H9 (cell line): ENCODE data around the gene GLUL. TPM values are rescaled to one million over a fixed set of nuclear protein-coding genes. Genes with fewer than 3 reads are reported as not detected.
A peak's percentile ranks its signal among the peaks of the same experiment; 100 is the strongest.

Experiments
- DNase-seq: peaks from one replicate; pipeline ENCODE4 v3.0.0-alpha.2; 2017
- H2AFZ ChIP-seq: one replicate; pipeline ENCODE4 v1.6.1; 2013; ENCODE audit warnings: mild to moderate bottlenecking, low read length, control low read depth, moderate library complexity
- H2AK5ac ChIP-seq: 2 replicates; pipeline ENCODE4 v1.6.1; 2013; ENCODE audit warnings: low read length, control low read depth, mixed read lengths; ENCODE audit not compliant: insufficient read length
- H2BK120ac ChIP-seq: one replicate; pipeline ENCODE4 v1.6.1; 2013; ENCODE audit warnings: low read depth, mild to moderate bottlenecking, low read length, control low read depth, inconsistent platforms; ENCODE audit not compliant: poor library complexity, severe bottlenecking
- H2BK12ac ChIP-seq: 2 replicates; pipeline ENCODE4 v1.6.1; 2013; ENCODE audit warnings: low read length, control low read depth, mixed read lengths, low read depth; ENCODE audit not compliant: insufficient read length
- H2BK15ac ChIP-seq: 2 replicates; pipeline ENCODE4 v1.6.1; 2013; ENCODE audit warnings: low read depth, low read length, control low read depth
- H2BK20ac ChIP-seq: one replicate; pipeline ENCODE4 v1.6.1; 2013; ENCODE audit warnings: low read depth, mild to moderate bottlenecking, low read length, control low read depth, inconsistent platforms; ENCODE audit not compliant: poor library complexity, severe bottlenecking
- H2BK5ac ChIP-seq: 2 replicates; pipeline ENCODE4 v1.6.1; 2013; ENCODE audit warnings: low read length, control low read depth, mixed read lengths; ENCODE audit not compliant: insufficient read length
- H3K14ac ChIP-seq: 2 replicates; pipeline ENCODE4 v1.6.1; 2013; ENCODE audit warnings: low read length, control low read depth; ENCODE audit not compliant: insufficient read depth
- H3K18ac ChIP-seq: 2 replicates; pipeline ENCODE4 v1.6.1; 2013; ENCODE audit warnings: low read depth, mild to moderate bottlenecking, mixed read lengths, low read length, control low read depth; ENCODE audit not compliant: insufficient read length
- H3K23ac ChIP-seq: 2 replicates; pipeline ENCODE4 v1.6.1; 2013; ENCODE audit warnings: low read length, control low read depth, mixed read lengths, low read depth; ENCODE audit not compliant: insufficient read length
- H3K23me2 ChIP-seq: 2 replicates; pipeline ENCODE4 v1.6.1; 2013; ENCODE audit warnings: low read depth, mild to moderate bottlenecking, mixed read lengths, low read length, control low read depth; ENCODE audit not compliant: insufficient read length, poor library complexity, severe bottlenecking
- H3K27ac ChIP-seq: 2 replicates; pipeline ENCODE4 v1.5.1; 2013; ENCODE audit warnings: low read length, control low read depth, mixed read lengths, low read depth; ENCODE audit not compliant: insufficient read length
- H3K27me3 ChIP-seq: 2 replicates; pipeline ENCODE4 v1.6.1; 2013; ENCODE audit warnings: low read length, control low read depth, inconsistent platforms; ENCODE audit not compliant: insufficient read depth
- H3K4ac ChIP-seq: 2 replicates; pipeline ENCODE4 v1.6.1; 2013; ENCODE audit warnings: low read depth, mild to moderate bottlenecking, control low read depth, inconsistent platforms, low read length, moderate library complexity
- H3K4me1 ChIP-seq: 2 replicates; pipeline ENCODE4 v1.6.1; 2013; ENCODE audit warnings: low read length, control low read depth, inconsistent platforms; ENCODE audit not compliant: insufficient read depth
- H3K4me2 ChIP-seq: 2 replicates; pipeline ENCODE4 v1.6.1; 2013; ENCODE audit warnings: low read length, control low read depth, mixed read lengths; ENCODE audit not compliant: insufficient read length, insufficient read depth
- H3K56ac ChIP-seq: 2 replicates; pipeline ENCODE4 v1.6.1; 2013; ENCODE audit warnings: low read depth, mild to moderate bottlenecking, mixed read lengths, low read length, control low read depth; ENCODE audit not compliant: insufficient read length
- H3K79me1 ChIP-seq: 2 replicates; pipeline ENCODE4 v1.6.1; 2013; ENCODE audit warnings: low read depth, mild to moderate bottlenecking, moderate library complexity, low read length, control low read depth, inconsistent platforms; ENCODE audit not compliant: insufficient read depth, poor library complexity, severe bottlenecking
- H3K79me2 ChIP-seq: 2 replicates; pipeline ENCODE4 v1.6.1; 2013; ENCODE audit warnings: low read length, control low read depth, inconsistent platforms; ENCODE audit not compliant: insufficient read depth
- H3K9ac ChIP-seq: 2 replicates; pipeline ENCODE4 v1.6.1; 2013; ENCODE audit warnings: low read length, control low read depth, mixed read lengths; ENCODE audit not compliant: insufficient read length; ENCODE audit errors: extremely low read depth
- H3K9me3 ChIP-seq: one replicate; pipeline ENCODE4 v1.6.1; 2013; ENCODE audit warnings: low read depth, low read length, inconsistent platforms; ENCODE audit not compliant: control insufficient read depth
- H3T11ph ChIP-seq: one replicate; pipeline ENCODE4 v1.6.1; 2013; ENCODE audit warnings: mild to moderate bottlenecking, low read length, control low read depth, inconsistent platforms
- H4K20me1 ChIP-seq: one replicate; pipeline ENCODE4 v1.6.1; 2013; ENCODE audit not compliant: control insufficient read depth, insufficient read length, insufficient read depth
- H4K5ac ChIP-seq: 2 replicates; pipeline ENCODE4 v1.6.1; 2013; ENCODE audit warnings: low read depth, mild to moderate bottlenecking, mixed read lengths, low read length, control low read depth; ENCODE audit not compliant: insufficient read length
- H4K8ac ChIP-seq: replicated peaks from 2 replicates; pipeline ENCODE4 v1.6.1; 2013; ENCODE audit warnings: low read length, control low read depth, mixed read lengths, low read depth; ENCODE audit not compliant: insufficient read length
- H4K91ac ChIP-seq: 2 replicates; pipeline ENCODE4 v1.6.1; 2013; ENCODE audit warnings: low read depth, mild to moderate bottlenecking, moderate library complexity, mixed read lengths, low read length, control low read depth; ENCODE audit not compliant: insufficient read length
- H3K27ac Mint-ChIP-seq, 3 experiments: 2 replicates in 2 of 3; 3 replicates in 1 of 3; pipeline ENCODE4 v1.8.0; 2020 to 2021; ENCODE audit warnings: mixed read lengths in 3 of 3, mild to moderate bottlenecking in 1 of 3, moderate library complexity in 1 of 3
- H3K27me3 Mint-ChIP-seq: 2 replicates; pipeline ENCODE4 v1.8.0; 2021; ENCODE audit warnings: low read depth, mild to moderate bottlenecking, moderate library complexity, mixed read lengths
- H3K36me3 Mint-ChIP-seq, 3 experiments: 2 replicates in 2 of 3; 3 replicates in 1 of 3; pipeline ENCODE4 v1.8.0; 2020 to 2021; ENCODE audit warnings: low read depth in 3 of 3, mixed read lengths in 3 of 3; ENCODE audit not compliant: insufficient read depth in 1 of 3
- H3K4me1 Mint-ChIP-seq, 2 experiments: 2 replicates each; pipeline ENCODE4 v1.8.0; 2020; ENCODE audit warnings: mixed read lengths in 2 of 2
- H3K4me3 Mint-ChIP-seq, 2 experiments: 2 replicates in 1 of 2; 3 replicates in 1 of 2; pipeline ENCODE4 v1.8.0; 2020 to 2021; ENCODE audit warnings: mild to moderate bottlenecking in 2 of 2, mixed read lengths in 2 of 2, moderate library complexity in 1 of 2
- H3K9me3 Mint-ChIP-seq, 2 experiments: 2 replicates in 1 of 2; 3 replicates in 1 of 2; pipeline ENCODE4 v1.8.0; 2020; ENCODE audit warnings: mild to moderate bottlenecking in 2 of 2, mixed read lengths in 2 of 2, moderate library complexity in 1 of 2
- CTCF ChIP-seq: fragments of 200-600 bp; sonication (generic); conservative IDR thresholded peaks from 3 replicates; pipeline ENCODE4 v1.8.0; 2021; ENCODE audit warnings: antibody characterized with exemption, mild to moderate bottlenecking
- WGBS: extraction: QIAGEN DNeasy Blood & Tissue Kit; methylation state at CpG from one replicate; pipeline ENCODE4 v1.1.7; 2013; ENCODE audit warnings: missing lambda C conversion rate, low lambda C conversion rate, mixed read lengths; ENCODE audit not compliant: insufficient read length; ENCODE audit errors: extremely low coverage; 5-methylcytosine and 5-hydroxymethylcytosine counted together
- total RNA-seq: library from RNA; stranded (reverse); gene quantifications from 2 replicates; pipeline ENCODE4 v1.2.1, GENCODE V29; 2021

The GLUL gene
- total RNA-seq, 1 experiment from 2014 or later: 332 TPM

- H3K9ac ChIP-seq: peak overlapping the region; percentile 92
- no peaks in the 10 kb centered on the region for H3K27me3 ChIP-seq
- H3K4me2 ChIP-seq: peak overlapping the region; percentile 79
- H3K4me1 ChIP-seq: peaks cover 5% of the 10 kb centered on the region
- Mint-ChIP-seq H3K36me3 (peaks cover 60 to 65% (median 63%) of the 10 kb centered on the region in 3 experiments), H3K27me3 (peaks cover 2% of the 10 kb centered on the region), H3K4me1 (peaks cover 30 to 44% of the 10 kb centered on the region in 2 experiments), H3K4me3 (peak overlapping the region; percentile 95 to 98), H3K9me3 (peaks cover 9 to 11% of the 10 kb centered on the region in 2 experiments; a peak in 4 of 5 replicates), H3K27ac (peak overlapping the region; percentile 87 to 95 (median 93); a peak in 6 of 7 replicates)
- no peak overlapping the region for H2AK5ac ChIP-seq
- no peaks in the 10 kb centered on the region for H3K9me3 ChIP-seq
- no peak overlapping the region for H2BK5ac ChIP-seq
- no peak overlapping the region for H2BK20ac ChIP-seq
- H4K91ac ChIP-seq: no peak overlapping the region
- no peak overlapping the region for H2BK15ac ChIP-seq
- peaks cover 31% of the 10 kb centered on the region; the same call in 1 of the 2 replicates for H3K79me2 ChIP-seq
- H4K8ac ChIP-seq: no peak overlapping the region
- H3K4ac ChIP-seq: no peak overlapping the region
- no peak overlapping the region for H2AFZ ChIP-seq
- no peak for DNase-seq
- no peak overlapping the region for H3K56ac ChIP-seq
- no peak overlapping the region for H3K14ac ChIP-seq
- no CpG with 5 or more reads among the region's 13 CpGs for WGBS
- no peak overlapping the region for H2BK12ac ChIP-seq
- no peaks in the 10 kb centered on the region for H4K20me1 ChIP-seq
- no peak for TF ChIP-seq CTCF
- no peak overlapping the region for H3K23ac ChIP-seq
- H2BK120ac ChIP-seq: no peak overlapping the region
- H3K27ac ChIP-seq: no peak overlapping the region
- H3K79me1 ChIP-seq: peaks cover 5% of the 10 kb centered on the region
- no peak overlapping the region for H3K18ac ChIP-seq
- no peak overlapping the region for H4K5ac ChIP-seq
- H3T11ph ChIP-seq: no peak overlapping the region
- H3K23me2 ChIP-seq: peaks cover 12% of the 10 kb centered on the region
These were observed 2.0 kb downstream of the GLUL start for GRCh38 chr1:182389619-182390047.
